IMR-90 (cell line): ENCODE measurements around the gene UQCRC2. TPM values are rescaled to one million over a fixed set of nuclear protein-coding genes. Genes with fewer than 3 reads are reported as not detected.

Source experiments
- ATAC-seq: fragments of 200-7000 bp; cut with Tn5 transposase; 2 replicates; pipeline ENCODE4 v1.9.1; 2020; ENCODE audit warnings: low read depth, mild to moderate bottlenecking, moderate library complexity
- BruUV-seq: library from RNA; stranded (reverse); fragments of 400-500 nt; replicated peaks from 2 replicates; lab custom pipeline; 2021; lab: Mats Ljungman, UMichigan
- CTCF ChIA-PET: fragments of 300-600 bp; formaldehyde crosslinking; extraction: SDS; loops from one replicate; lab custom pipeline; 2021; ENCODE audit warnings: antibody characterized with exemption; lab: Yijun Ruan, JAX
- POLR2A ChIA-PET: fragments of 300-600 bp; sonication (Branson Sonifier 250); formaldehyde crosslinking; loops from one replicate; lab custom pipeline; 2022; ENCODE audit warnings: antibody characterized with exemption; ENCODE audit not compliant: unreplicated experiment; lab: Charles Lee
- DNase-seq: peaks from one replicate; pipeline ENCODE4 v3.0.0; 2013
- H2AFZ ChIP-seq: replicated peaks from 2 replicates; pipeline ENCODE3; 2013; ENCODE audit warnings: low read length, mild to moderate bottlenecking; ENCODE audit not compliant: poor library complexity
- H2AK5ac ChIP-seq: 2 replicates; pipeline ENCODE4 v1.6.1; 2013; ENCODE audit warnings: low read depth, low read length, inconsistent platforms
- H2AK9ac ChIP-seq: replicated peaks from 2 replicates; pipeline ENCODE3; 2013; ENCODE audit warnings: mild to moderate bottlenecking, low read depth, low read length, moderate library complexity; ENCODE audit not compliant: poor library complexity
- H2BK120ac ChIP-seq: 2 replicates; pipeline ENCODE4 v1.6.1; 2013; ENCODE audit warnings: low read depth, low read length, inconsistent platforms
- H2BK15ac ChIP-seq: 3 replicates; pipeline ENCODE4 v1.6.1; 2013; ENCODE audit warnings: low read depth, low read length, inconsistent platforms
- H2BK20ac ChIP-seq: 2 replicates; pipeline ENCODE4 v1.6.1; 2013; ENCODE audit warnings: low read depth, mild to moderate bottlenecking, inconsistent platforms, low read length, moderate library complexity
- H2BK5ac ChIP-seq: 2 replicates; pipeline ENCODE4 v1.6.1; 2013; ENCODE audit warnings: mild to moderate bottlenecking, low read depth, low read length, inconsistent platforms; ENCODE audit not compliant: poor library complexity, severe bottlenecking
- H3K14ac ChIP-seq: replicated peaks from 2 replicates; pipeline ENCODE4 v1.6.1; 2013; ENCODE audit warnings: low read depth, low read length, inconsistent platforms
- H3K18ac ChIP-seq: 2 replicates; pipeline ENCODE4 v1.6.1; 2013; ENCODE audit warnings: low read depth, low read length, control low read depth
- H3K23ac ChIP-seq: 2 replicates; pipeline ENCODE4 v1.6.1; 2013; ENCODE audit warnings: low read depth, low read length, inconsistent platforms
- H3K27ac ChIP-seq: 2 replicates; pipeline ENCODE4 v1.5.1; 2013; ENCODE audit warnings: mild to moderate bottlenecking, control low read depth, low read length; ENCODE audit not compliant: insufficient read depth
- H3K27me3 ChIP-seq: 2 replicates; pipeline ENCODE4 v1.6.1; 2013; ENCODE audit warnings: low read length; ENCODE audit not compliant: control insufficient read depth, insufficient read depth
- H3K36me3 ChIP-seq: 2 replicates; pipeline ENCODE4 v1.6.1; 2013; ENCODE audit warnings: low read length, mixed read lengths; ENCODE audit not compliant: control insufficient read depth, insufficient read depth
- H3K4ac ChIP-seq: 2 replicates; pipeline ENCODE4 v1.6.1; 2013; ENCODE audit warnings: low read depth, low read length, inconsistent platforms
- H3K4me1 ChIP-seq: 2 replicates; pipeline ENCODE4 v1.6.1; 2013; ENCODE audit warnings: low read length, mixed read lengths; ENCODE audit not compliant: control insufficient read depth, insufficient read depth
- H3K4me2 ChIP-seq: 2 replicates; pipeline ENCODE4 v1.6.1; 2013; ENCODE audit warnings: low read depth, mild to moderate bottlenecking, control low read depth, low read length, moderate library complexity
- H3K4me3 ChIP-seq: 2 replicates; pipeline ENCODE4 v1.5.1; 2013; ENCODE audit warnings: low read depth, mild to moderate bottlenecking, control low read depth, low read length, moderate library complexity; ENCODE audit not compliant: insufficient read depth
- H3K56ac ChIP-seq: 2 replicates; pipeline ENCODE4 v1.6.1; 2013; ENCODE audit warnings: low read length, inconsistent platforms; ENCODE audit not compliant: insufficient read depth; ENCODE audit errors: extremely low read depth
- H3K79me1 ChIP-seq, 2 experiments: 2 replicates each; pipeline ENCODE4 v1.6.1; 2013; ENCODE audit warnings: low read length in 2 of 2, inconsistent platforms in 1 of 2, low read depth in 1 of 2
- H3K9ac ChIP-seq: 2 replicates; pipeline ENCODE4 v1.6.1; 2013; ENCODE audit warnings: low read depth, low read length, control low read depth
- H3K9me1 ChIP-seq: 2 replicates; pipeline ENCODE4 v1.6.1; 2013; ENCODE audit warnings: low read length, inconsistent platforms; ENCODE audit not compliant: insufficient read depth
- H3K9me3 ChIP-seq: 2 replicates; pipeline ENCODE4 v1.6.1; 2013; ENCODE audit warnings: low read length; ENCODE audit not compliant: control insufficient read depth, insufficient read depth
- H4K20me1 ChIP-seq: 2 replicates; pipeline ENCODE4 v1.6.1; 2013; ENCODE audit warnings: low read length, inconsistent platforms; ENCODE audit not compliant: insufficient read depth
- H4K5ac ChIP-seq: 2 replicates; pipeline ENCODE4 v1.6.1; 2013; ENCODE audit warnings: mild to moderate bottlenecking, low read depth, low read length, control low read depth
- H4K8ac ChIP-seq, 2 experiments: 2 replicates each; pipeline ENCODE4 v1.6.1; 2013; ENCODE audit warnings: low read depth in 2 of 2, low read length in 2 of 2, control low read depth in 1 of 2, inconsistent platforms in 1 of 2
- H4K91ac ChIP-seq: 2 replicates; pipeline ENCODE4 v1.6.1; 2013; ENCODE audit warnings: low read depth, low read length, inconsistent platforms; ENCODE audit not compliant: insufficient read depth
- CEBPB ChIP-seq: IDR thresholded peaks from 2 replicates; pipeline ENCODE4 v1.6.1; 2012; ENCODE audit warnings: low read depth, low read length, improper control_type of control experiment
- CHD1 ChIP-seq: IDR thresholded peaks from 2 replicates; pipeline ENCODE4 v1.6.1; 2012; ENCODE audit warnings: low read depth, low read length, improper control_type of control experiment
- NFE2L2 ChIP-seq: fragments of 150-350 bp; IDR thresholded peaks from 2 replicates; pipeline ENCODE4 v1.6.1; 2016; ENCODE audit warnings: low read depth, mild to moderate bottlenecking, low read length
- WGBS, 2 experiments: methylation state at CpG; one replicate each; pipeline versions ENCODE4 v1.1.5 to v1.1.7; 2013; ENCODE audit warnings: missing lambda C conversion rate in 2 of 2; ENCODE audit not compliant: insufficient read length in 1 of 2; ENCODE audit errors: extremely low coverage in 2 of 2; 5-methylcytosine and 5-hydroxymethylcytosine counted together
- dilution Hi-C: fragments of 300-500 bp; cut with HindIII; formaldehyde crosslinking; loops from one replicate; pipeline ENCODE4 v1.14.3; 2018; ENCODE audit warnings: low sequenced_read_pairs; ENCODE audit not compliant: unreplicated experiment
- in situ Hi-C: fragments of 300-500 bp; cut with MboI; formaldehyde crosslinking; loops from 3 replicates; pipeline ENCODE4 v1.14.3; 2019; ENCODE audit warnings: low sequenced_read_pairs, inconsistent platforms, mixed read lengths
- intact Hi-C: fragments of 100-400 bp; cut with micrococcal nuclease; formaldehyde crosslinking; loops from 2 replicates; pipeline ENCODE4 v1.10.0; 2022
- polyA plus RNA-seq, 3 experiments: library from polyadenylated mRNA; depleted of rRNA; stranded (reverse); fragments of >200 nt; gene quantifications; 2 replicates each; pipeline ENCODE4 v1.2.3, GENCODE V29; 2012; ENCODE audit warnings: low replicate concordance in 1 of 3
- total RNA-seq: library from RNA; depleted of rRNA; stranded (reverse); fragments of >200 nt; gene quantifications from 2 replicates; pipeline ENCODE4 v1.2.3, GENCODE V29; 2012
- TF ChIP-seq, protein P1 (sequence below): fragments of 150-350 bp; IDR thresholded peaks from 2 replicates; pipeline ENCODE4 v1.6.1; 2016; ENCODE audit warnings: low read depth, mild to moderate bottlenecking, low read length, moderate library complexity, borderline replicate concordance

Gene UQCRC2
- total and polyA plus RNA-seq, 2 of the 4 experiments (the other 2 are of a cell fraction): 191 to 284 TPM

DNA sequence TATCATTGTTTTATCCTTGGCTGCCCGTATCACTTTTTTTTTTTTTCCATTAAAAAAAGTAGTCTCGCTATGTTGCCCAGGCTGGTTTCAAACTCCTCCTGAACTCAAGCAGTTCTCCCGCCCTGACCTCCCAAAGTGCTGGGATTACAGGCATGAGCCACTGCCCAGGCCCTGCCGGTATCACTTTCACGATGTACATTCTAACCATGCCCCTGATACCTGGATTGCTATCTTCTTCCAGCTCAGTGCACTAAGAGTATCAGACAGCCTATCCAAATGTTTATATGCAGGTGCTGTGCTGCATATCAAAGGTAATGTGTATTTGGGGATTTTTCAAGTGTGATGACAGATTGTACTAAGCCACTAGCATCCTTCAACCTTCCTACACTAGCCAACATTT is 69.0 kb downstream of the UQCRC2 start:
- Histone ChIP-seq H3K18ac (no peak overlapping the region), H2AK5ac (peak overlapping the region; percentile 72), H2BK120ac (no peak overlapping the region), H4K8ac (no peak overlapping the region), H3K4me2 (no peak overlapping the region), H3K27ac (no peak overlapping the region), H4K20me1 (peaks cover 23% of the 10 kb centered on the region; the same call in 1 of the 2 replicates), H2AK9ac (no peak overlapping the region), H3K36me3 (no peaks in the 10 kb centered on the region), H2AFZ (no peak overlapping the region), H3K14ac (no peak overlapping the region; the same call in 1 of the 2 replicates), H3K27me3 (no peaks in the 10 kb centered on the region), H3K9me3 (no peaks in the 10 kb centered on the region), H3K4me1 (peaks cover 5% of the 10 kb centered on the region), H4K91ac (no peak overlapping the region), H2BK5ac (no peak overlapping the region), H3K56ac (no peak overlapping the region), H3K9me1 (peaks cover 4% of the 10 kb centered on the region; the same call in 1 of the 2 replicates), H3K4me3 (no peak overlapping the region), H2BK15ac (no peak overlapping the region), H3K4ac (no peak overlapping the region), H3K79me1 (peaks cover 26 to 38% of the 10 kb centered on the region in 2 experiments), H3K9ac (no peak overlapping the region), H3K23ac (peak overlapping the region; percentile 31; the same call in 1 of the 2 replicates), H2BK20ac (no peak overlapping the region), H4K5ac (no peak overlapping the region)
- TF ChIP-seq NFE2L2 (no peak), CHD1 (no peak), CEBPB (no peak)
- TF ChIP-seq, protein P1, sequence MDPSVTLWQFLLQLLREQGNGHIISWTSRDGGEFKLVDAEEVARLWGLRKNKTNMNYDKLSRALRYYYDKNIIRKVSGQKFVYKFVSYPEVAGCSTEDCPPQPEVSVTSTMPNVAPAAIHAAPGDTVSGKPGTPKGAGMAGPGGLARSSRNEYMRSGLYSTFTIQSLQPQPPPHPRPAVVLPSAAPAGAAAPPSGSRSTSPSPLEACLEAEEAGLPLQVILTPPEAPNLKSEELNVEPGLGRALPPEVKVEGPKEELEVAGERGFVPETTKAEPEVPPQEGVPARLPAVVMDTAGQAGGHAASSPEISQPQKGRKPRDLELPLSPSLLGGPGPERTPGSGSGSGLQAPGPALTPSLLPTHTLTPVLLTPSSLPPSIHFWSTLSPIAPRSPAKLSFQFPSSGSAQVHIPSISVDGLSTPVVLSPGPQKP: no peak
- ChIA-PET POLR2A (no interaction called here), CTCF (no interaction called here)
- in situ Hi-C loops: no loop called here
- dilution Hi-C loops: no loop called here
- DNase-seq (no peak), ATAC-seq (no peak)
- intact Hi-C loops: loop anchor here (5.0 kb wide), 1 partner anchor 35 kb away; no protein-coding TSS in a partner anchor
- 90% methylated on average over 4 of the region's 5 CpGs; no CpG with 5 or more reads in 1 of the 2 experiments for WGBS, 2 experiments
- BruUV-seq: no TSS peak
